Keratinocyte (primary cell): Measurements from ENCODE around the gene TFIP11. TPM values are rescaled to one million over a fixed set of nuclear protein-coding genes. Genes with fewer than 3 reads are reported as not detected.

Source experiments
- DNase-seq: peaks from one replicate; pipeline ENCODE4 v3.0.0-alpha.2; 2011; ENCODE audit warnings: low read depth, missing footprints, low spot score
- FAIRE-seq: peaks from 2 replicates; lab custom pipeline; 2011; peaks lifted over from hg19 to GRCh38; lab: Jason Lieb, UNC
- H2AFZ ChIP-seq: 2 replicates; pipeline ENCODE4 v1.6.0; 2012; ENCODE audit warnings: low read length, control low read depth, inconsistent platforms; ENCODE audit not compliant: control insufficient read depth
- H3K27ac ChIP-seq: 2 replicates; pipeline ENCODE4 v1.5.1; 2011; ENCODE audit warnings: low read length; ENCODE audit not compliant: control insufficient read depth, insufficient read depth
- H3K27me3 ChIP-seq: 3 replicates; pipeline ENCODE4 v1.6.0; 2011; ENCODE audit warnings: low read length; ENCODE audit not compliant: control insufficient read depth, insufficient read depth; ENCODE audit errors: extremely low read depth
- H3K36me3 ChIP-seq, 2 experiments: 2 replicates in 1 of 2; 3 replicates in 1 of 2; pipeline ENCODE4 v1.5.1; 2011; ENCODE audit warnings: low read length in 2 of 2, mild to moderate bottlenecking in 1 of 2; ENCODE audit not compliant: control insufficient read depth in 2 of 2, insufficient read depth in 2 of 2; ENCODE audit errors: extremely low read depth in 1 of 2
- H3K4me1 ChIP-seq: 3 replicates; pipeline ENCODE4 v1.5.1; 2011; ENCODE audit warnings: low read length; ENCODE audit not compliant: control insufficient read depth, insufficient read depth; ENCODE audit errors: extremely low read depth
- H3K4me2 ChIP-seq: 3 replicates; pipeline ENCODE4 v1.6.0; 2011; ENCODE audit warnings: low read depth, low read length; ENCODE audit not compliant: control insufficient read depth, insufficient read depth; ENCODE audit errors: extremely low read depth
- H3K4me3 ChIP-seq, 3 experiments: fragments of 200-600 bp in 1 of 3; sonication (generic) in 1 of 3; 2 replicates in 2 of 3; 3 replicates in 1 of 3; pipeline ENCODE4 v1.5.1; 2011 to 2016; ENCODE audit warnings: low read length in 3 of 3, mild to moderate bottlenecking in 3 of 3, control low read depth in 2 of 3, inconsistent platforms in 1 of 3, low read depth in 1 of 3, mixed read lengths in 1 of 3, mixed run types in 1 of 3, moderate library complexity in 1 of 3; ENCODE audit not compliant: control insufficient read depth in 2 of 3, insufficient read depth in 2 of 3; ENCODE audit errors: extremely low read depth in 1 of 3
- H3K79me2 ChIP-seq: 2 replicates; pipeline ENCODE4 v1.6.0; 2012; ENCODE audit warnings: low read length; ENCODE audit not compliant: control insufficient read depth, insufficient read depth
- H3K9ac ChIP-seq: 3 replicates; pipeline ENCODE4 v1.6.0; 2011; ENCODE audit warnings: low read length; ENCODE audit not compliant: control insufficient read depth, insufficient read depth; ENCODE audit errors: extremely low read depth
- H3K9me1 ChIP-seq: 3 replicates; pipeline ENCODE4 v1.6.0; 2011; ENCODE audit warnings: low read length; ENCODE audit not compliant: control insufficient read depth, insufficient read depth; ENCODE audit errors: extremely low read depth
- H3K9me3 ChIP-seq: 2 replicates; pipeline ENCODE4 v1.5.1; 2012; ENCODE audit warnings: low read depth, low read length; ENCODE audit not compliant: control insufficient read depth
- H4K20me1 ChIP-seq: 3 replicates; pipeline ENCODE4 v1.6.0; 2011; ENCODE audit warnings: low read length; ENCODE audit not compliant: control insufficient read depth, insufficient read depth; ENCODE audit errors: extremely low read depth
- EZH2 ChIP-seq: IDR thresholded peaks from one replicate; pipeline ENCODE4 v1.6.1; 2012; ENCODE audit warnings: inconsistent platforms, mild to moderate bottlenecking, low read length, moderate library complexity
- dilution Hi-C: fragments of 300-500 bp; cut with MboI; formaldehyde crosslinking; loops from one replicate; pipeline ENCODE4 v1.7.0; 2020; ENCODE audit warnings: low sequenced_read_pairs; ENCODE audit not compliant: extremely low pct_ligation_motif_present
- polyA plus RNA-seq, 5 experiments: library from polyadenylated mRNA; depleted of rRNA in 3 of 5; stranded (reverse) in 3 of 5; stranded (forward) in 1 of 5; unstranded in 1 of 5; fragments of >200 nt; gene quantifications; 1 replicate in 1 of 5; 2 replicates in 3 of 5; 3 replicates in 1 of 5; pipeline versions ENCODE4 v1.2.1 to v1.2.3, GENCODE V29; 2011 to 2012; ENCODE audit warnings: missing spikeins in 2 of 5, low read depth in 1 of 5, low replicate concordance in 1 of 5
- TF ChIP-seq, protein P1 (sequence below), 3 experiments: IDR thresholded peaks in 1 of 3; conservative IDR thresholded peaks in 1 of 3; optimal IDR thresholded peaks in 1 of 3; 2 replicates in 2 of 3; 3 replicates in 1 of 3; pipeline versions ENCODE3 to v1.5.1; 2011; ENCODE audit warnings: low read length in 3 of 3, mild to moderate bottlenecking in 3 of 3, moderate library complexity in 2 of 3, control low read depth in 1 of 3, inconsistent platforms in 1 of 3; ENCODE audit not compliant: insufficient read depth in 2 of 3; ENCODE audit errors: extremely low read depth in 1 of 3

TFIP11 gene
- polyA plus RNA-seq, 1 donor (not counting 4 experiments of a cell fraction or from before 2014, with no cell fraction given) = 30.3 TPM

DNA sequence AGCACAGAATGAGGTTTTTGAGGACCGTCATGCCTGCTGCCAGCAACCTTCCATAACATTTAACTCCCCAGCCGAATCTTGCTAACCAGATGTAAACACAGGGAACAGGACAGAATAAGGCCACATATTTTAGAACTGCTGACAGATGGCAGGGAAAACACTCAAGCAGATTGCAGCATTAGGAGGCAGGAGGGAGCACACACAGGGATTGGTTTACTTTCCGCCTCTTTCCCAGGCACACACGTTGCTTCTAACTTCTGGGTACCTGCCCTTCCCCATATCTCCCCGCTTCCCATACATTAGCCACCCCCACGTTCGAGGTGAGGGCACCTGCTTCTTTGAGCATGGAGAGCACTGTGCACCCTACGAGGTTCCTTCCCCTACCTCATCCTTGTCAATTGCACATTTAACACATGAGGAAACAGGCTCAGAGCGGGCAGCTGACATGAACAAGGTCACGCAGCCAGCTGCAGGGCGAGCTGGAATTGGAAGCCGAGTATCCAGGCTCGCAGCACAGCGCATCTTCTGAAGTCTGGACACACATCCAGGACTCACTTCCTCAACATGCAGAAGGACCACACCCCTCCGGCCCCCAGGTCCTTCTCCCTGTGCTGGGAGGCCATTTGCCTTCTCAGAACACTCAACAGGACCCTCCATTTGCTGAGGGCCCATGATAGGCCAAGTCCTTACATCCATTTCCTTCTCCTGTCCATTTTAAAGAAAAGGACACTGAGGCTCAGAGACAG, 64.5 kb downstream of the TFIP11 start:
- no peak for TF ChIP-seq EZH2
- TF ChIP-seq, protein P1, sequence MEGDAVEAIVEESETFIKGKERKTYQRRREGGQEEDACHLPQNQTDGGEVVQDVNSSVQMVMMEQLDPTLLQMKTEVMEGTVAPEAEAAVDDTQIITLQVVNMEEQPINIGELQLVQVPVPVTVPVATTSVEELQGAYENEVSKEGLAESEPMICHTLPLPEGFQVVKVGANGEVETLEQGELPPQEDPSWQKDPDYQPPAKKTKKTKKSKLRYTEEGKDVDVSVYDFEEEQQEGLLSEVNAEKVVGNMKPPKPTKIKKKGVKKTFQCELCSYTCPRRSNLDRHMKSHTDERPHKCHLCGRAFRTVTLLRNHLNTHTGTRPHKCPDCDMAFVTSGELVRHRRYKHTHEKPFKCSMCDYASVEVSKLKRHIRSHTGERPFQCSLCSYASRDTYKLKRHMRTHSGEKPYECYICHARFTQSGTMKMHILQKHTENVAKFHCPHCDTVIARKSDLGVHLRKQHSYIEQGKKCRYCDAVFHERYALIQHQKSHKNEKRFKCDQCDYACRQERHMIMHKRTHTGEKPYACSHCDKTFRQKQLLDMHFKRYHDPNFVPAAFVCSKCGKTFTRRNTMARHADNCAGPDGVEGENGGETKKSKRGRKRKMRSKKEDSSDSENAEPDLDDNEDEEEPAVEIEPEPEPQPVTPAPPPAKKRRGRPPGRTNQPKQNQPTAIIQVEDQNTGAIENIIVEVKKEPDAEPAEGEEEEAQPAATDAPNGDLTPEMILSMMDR (optimal IDR thresholded peaks at IDR 0.05 in 1 of 3, IDR thresholded peaks at IDR 0.05 in 1 of 3, conservative IDR thresholded peaks at IDR 0.05 in 1 of 3; ENCODE audit: extremely low read depth in 1 of 3, insufficient read depth in 2 of 3, low read length in 3 of 3) = no peak
- FAIRE-seq (no peak), DNase-seq (no peak)
- Histone ChIP-seq H3K4me1 (peaks cover 5% of the 10 kb centered on the region), H3K4me3 (no peak overlapping the region), H3K27ac (no peak overlapping the region), H3K27me3 (no peaks in the 10 kb centered on the region), H2AFZ (no peak overlapping the region), H3K9me1 (no peaks in the 10 kb centered on the region), H4K20me1 (no peaks in the 10 kb centered on the region), H3K4me2 (no peak overlapping the region), H3K36me3 (peaks cover 2 to 11% of the 10 kb centered on the region in 2 experiments), H3K9me3 (no peaks in the 10 kb centered on the region), H3K79me2 (no peaks in the 10 kb centered on the region), H3K9ac (no peak overlapping the region)
- dilution Hi-C loops = no loop called here

DNA sequence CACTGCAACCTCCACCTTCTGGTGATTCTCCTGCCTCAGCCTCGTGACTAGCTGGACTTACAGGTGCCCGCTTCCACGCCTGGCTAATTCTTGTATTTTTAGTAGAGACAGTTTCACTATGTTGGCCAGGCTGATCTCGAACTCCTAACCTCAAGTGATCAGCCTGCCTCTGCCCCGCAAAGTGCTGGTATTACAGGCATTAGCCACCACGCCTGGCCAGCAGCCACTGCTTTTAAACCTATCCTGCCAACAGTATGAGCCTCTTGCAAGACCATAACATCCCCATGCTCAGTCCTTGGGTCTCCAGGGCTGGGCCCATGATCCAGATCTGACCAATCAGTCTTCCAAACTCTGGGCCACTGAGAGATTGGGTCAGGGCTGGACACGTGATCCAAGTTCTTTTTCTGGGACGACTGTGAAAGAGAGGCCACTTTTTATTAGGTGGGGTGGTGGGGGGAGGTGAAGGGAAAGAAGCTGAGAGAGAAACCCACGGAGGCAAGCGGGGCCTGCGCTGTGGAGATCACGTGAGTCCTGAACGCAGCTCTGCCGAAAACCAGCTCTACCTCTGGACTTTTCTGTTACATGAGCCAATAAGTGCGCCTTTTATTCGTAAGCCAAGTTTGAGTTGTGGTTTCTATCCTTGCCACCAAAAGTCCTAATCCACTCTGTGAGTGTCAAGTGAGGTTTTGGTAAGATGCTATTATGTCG, 65.3 kb downstream of the TFIP11 start:
- Histone ChIP-seq H3K4me3 (no peak overlapping the region), H3K9ac (no peak overlapping the region), H3K36me3 (peaks cover 2 to 10% of the 10 kb centered on the region in 2 experiments), H3K9me1 (no peaks in the 10 kb centered on the region), H3K27me3 (no peaks in the 10 kb centered on the region), H4K20me1 (no peaks in the 10 kb centered on the region), H2AFZ (no peak overlapping the region), H3K4me1 (peaks cover 5% of the 10 kb centered on the region), H3K9me3 (no peaks in the 10 kb centered on the region), H3K79me2 (no peaks in the 10 kb centered on the region), H3K4me2 (no peak overlapping the region), H3K27ac (no peak overlapping the region)
- DNase-seq (no peak), FAIRE-seq (no peak)
- no peak for TF ChIP-seq EZH2
- TF ChIP-seq, protein P1 (optimal IDR thresholded peaks at IDR 0.05 in 1 of 3, IDR thresholded peaks at IDR 0.05 in 1 of 3, conservative IDR thresholded peaks at IDR 0.05 in 1 of 3; ENCODE audit: extremely low read depth in 1 of 3, insufficient read depth in 2 of 3, low read length in 3 of 3) = no peak
- dilution Hi-C loops = no loop called here
